BE2C (cell line): Measurements from ENCODE around the gene EXOC2.

Experiments used
- DNase-seq: peaks from one replicate; pipeline ENCODE4 v3.0.0-alpha.2; 2020
- H3K27me3 ChIP-seq: fragments of 250-450 bp; sonication (Bioruptor Pico); 2 replicates; pipeline ENCODE4 v1.5.1; 2020; ENCODE audit warnings: mild to moderate bottlenecking
- H3K36me3 ChIP-seq: fragments of 250-450 bp; sonication (Bioruptor Pico); 2 replicates; pipeline ENCODE4 v1.5.1; 2020; ENCODE audit warnings: mild to moderate bottlenecking
- H3K4me1 ChIP-seq: fragments of 250-450 bp; sonication (Bioruptor Pico); 2 replicates; pipeline ENCODE4 v1.5.1; 2020
- H3K4me3 ChIP-seq: 2 replicates; pipeline ENCODE4 v1.5.1; 2011; ENCODE audit warnings: low read depth, low read length
- H3K9me3 ChIP-seq: fragments of 250-450 bp; sonication (Bioruptor Pico); 2 replicates; pipeline ENCODE4 v1.5.1; 2020
- CTCF ChIP-seq: IDR thresholded peaks from 2 replicates; pipeline ENCODE4 v1.5.1; 2012; ENCODE audit warnings: mild to moderate bottlenecking, low read depth, low read length

The EXOC2 gene

GRCh38 chr6:558089-558488 is 134.8 kb downstream of the EXOC2 start:
- no peak for DNase-seq
- H3K27me3 ChIP-seq: no peaks in the 10 kb centered on the region
- TF ChIP-seq CTCF: no peak
- H3K4me3 ChIP-seq: no peak overlapping the region
- H3K36me3 ChIP-seq: no peaks in the 10 kb centered on the region; the same call in 1 of the 2 replicates
- no peaks in the 10 kb centered on the region for H3K9me3 ChIP-seq
- H3K4me1 ChIP-seq: no peaks in the 10 kb centered on the region

GRCh38 chr6:551829-552350 is 141.0 kb downstream of the EXOC2 start:
- no peaks in the 10 kb centered on the region for H3K9me3 ChIP-seq
- H3K4me1 ChIP-seq: no peaks in the 10 kb centered on the region
- H3K27me3 ChIP-seq: no peaks in the 10 kb centered on the region
- DNase-seq: no peak
- no peaks in the 10 kb centered on the region; the same call in 1 of the 2 replicates for H3K36me3 ChIP-seq
- H3K4me3 ChIP-seq: no peak overlapping the region
- TF ChIP-seq CTCF: no peak

- peak; percentile 61 for DNase-seq
- H3K4me1 ChIP-seq: no peaks in the 10 kb centered on the region
- TF ChIP-seq CTCF: peak; percentile 43
- no peak overlapping the region for H3K4me3 ChIP-seq
- H3K36me3 ChIP-seq: no peaks in the 10 kb centered on the region; the same call in 1 of the 2 replicates
- no peaks in the 10 kb centered on the region for H3K9me3 ChIP-seq
- no peaks in the 10 kb centered on the region for H3K27me3 ChIP-seq
Observed at GRCh38 chr6:551405-551804, 141.5 kb downstream of the EXOC2 start.

GRCh38 chr6:549906-550305 is 143.0 kb downstream of the EXOC2 start:
- Histone ChIP-seq H3K9me3 (no peaks in the 10 kb centered on the region), H3K36me3 (no peaks in the 10 kb centered on the region), H3K4me1 (no peaks in the 10 kb centered on the region), H3K27me3 (no peaks in the 10 kb centered on the region), H3K4me3 (no peak overlapping the region)
- DNase-seq: no peak
- no peak for TF ChIP-seq CTCF

- no peaks in the 10 kb centered on the region for H3K36me3 ChIP-seq
- no peak for DNase-seq
- no peak overlapping the region for H3K4me3 ChIP-seq
- H3K9me3 ChIP-seq: no peaks in the 10 kb centered on the region
- H3K4me1 ChIP-seq: no peaks in the 10 kb centered on the region
- H3K27me3 ChIP-seq: no peaks in the 10 kb centered on the region
- TF ChIP-seq CTCF: no peak
Observed at GRCh38 chr6:548517-548916, 144.4 kb downstream of the EXOC2 start.

GRCh38 chr6:548091-548490 is 144.8 kb downstream of the EXOC2 start:
- DNase-seq: no peak
- Histone ChIP-seq H3K4me3 (no peak overlapping the region), H3K4me1 (no peaks in the 10 kb centered on the region), H3K27me3 (no peaks in the 10 kb centered on the region), H3K36me3 (no peaks in the 10 kb centered on the region; the same call in 1 of the 2 replicates), H3K9me3 (no peaks in the 10 kb centered on the region)
- no peak for TF ChIP-seq CTCF
